GM21528 (cell line): ENCODE measurements around the gene ERCC4.

Experiments used
- ATAC-seq: cut with Tn5 transposase; IDR thresholded peaks from one replicate; pipeline ENCODE4 v1.9.1; 2021; ENCODE audit warnings: mild to moderate bottlenecking, moderate library complexity; ENCODE audit not compliant: unreplicated experiment, low FRiP score

The ERCC4 gene

DNA sequence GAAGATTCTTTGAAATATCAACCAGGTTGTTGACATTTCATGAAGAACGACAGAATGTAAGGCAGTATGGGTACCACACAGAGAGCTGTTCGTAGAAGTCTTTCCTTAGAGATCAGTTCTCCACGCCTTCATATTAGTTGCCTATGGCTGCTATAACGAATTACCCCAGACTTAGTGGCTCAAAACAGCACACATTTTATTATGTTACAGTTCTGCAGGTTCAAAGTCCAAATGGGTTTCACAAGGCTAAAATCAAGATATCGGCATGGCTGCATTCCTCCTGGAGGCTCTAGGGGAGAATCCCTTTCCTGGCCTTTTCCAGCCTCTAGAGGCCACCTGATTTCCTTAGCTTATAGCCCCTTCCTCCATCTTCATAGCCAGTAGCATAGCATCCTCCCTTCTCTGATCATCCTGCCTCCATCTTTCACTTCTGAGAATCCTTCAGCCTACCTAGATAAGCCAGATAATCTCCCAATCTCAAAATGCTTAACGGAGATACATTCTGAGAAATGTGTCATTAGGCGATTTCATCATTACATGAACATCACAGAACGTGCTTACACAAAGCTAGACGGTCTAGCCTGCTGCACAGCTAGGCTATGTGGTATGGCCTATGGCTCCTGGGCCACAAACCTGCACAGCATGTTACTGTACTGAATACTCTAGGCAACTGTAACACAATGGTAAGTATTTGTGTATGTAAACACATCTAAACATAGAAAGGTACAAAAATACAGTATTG lies 26.0 kb downstream of the ERCC4 start:
- ATAC-seq = no peak

DNA sequence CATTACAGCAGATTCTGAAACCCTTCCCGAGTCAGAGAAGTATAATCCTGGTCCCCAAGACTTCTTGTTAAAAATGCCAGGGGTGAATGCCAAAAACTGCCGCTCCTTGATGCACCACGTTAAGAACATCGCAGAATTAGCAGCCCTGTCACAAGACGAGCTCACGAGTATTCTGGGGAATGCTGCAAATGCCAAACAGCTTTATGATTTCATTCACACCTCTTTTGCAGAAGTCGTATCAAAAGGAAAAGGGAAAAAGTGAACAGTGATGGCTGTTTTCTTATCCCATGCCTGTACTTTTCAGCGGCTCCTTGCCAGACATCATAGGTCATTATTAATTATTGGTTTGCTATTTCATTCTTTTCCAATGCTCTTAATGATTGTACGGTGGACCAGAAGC lies 28.1 kb downstream of the ERCC4 start:
- no peak for ATAC-seq

DNA sequence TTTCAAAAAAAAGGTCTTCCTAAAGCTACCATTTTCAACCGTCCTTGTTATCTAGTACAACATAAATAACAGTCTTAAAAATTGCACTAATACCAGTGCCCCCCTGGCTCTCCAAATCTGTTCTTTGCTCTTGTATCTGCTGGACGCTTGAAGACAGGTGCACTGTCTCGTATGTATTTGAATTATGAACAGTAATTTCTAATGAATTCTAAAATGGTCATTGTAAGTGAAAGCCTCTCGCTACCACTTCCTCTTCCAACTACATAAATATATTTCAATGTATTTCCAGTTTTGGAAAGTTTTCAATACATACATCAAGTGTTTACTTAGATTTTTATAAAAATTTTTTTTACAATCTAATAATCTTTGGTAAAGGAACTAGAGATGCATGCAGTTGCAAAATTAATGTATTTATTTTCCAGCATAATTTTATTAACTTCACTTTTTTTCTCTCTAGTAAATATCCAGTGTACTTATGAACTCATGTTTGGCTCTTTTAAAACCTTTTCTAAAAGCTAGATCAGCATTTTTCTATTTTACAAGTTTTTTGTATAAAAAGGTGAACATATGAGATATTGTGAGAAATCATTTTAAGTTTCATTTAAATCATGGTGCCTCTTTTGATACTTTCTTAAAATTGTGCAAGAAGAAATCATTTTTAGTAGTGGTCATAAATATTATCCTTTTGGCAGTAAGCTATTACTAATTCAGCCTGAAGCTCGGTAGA lies 31.0 kb downstream of the ERCC4 start:
- no peak for ATAC-seq

DNA sequence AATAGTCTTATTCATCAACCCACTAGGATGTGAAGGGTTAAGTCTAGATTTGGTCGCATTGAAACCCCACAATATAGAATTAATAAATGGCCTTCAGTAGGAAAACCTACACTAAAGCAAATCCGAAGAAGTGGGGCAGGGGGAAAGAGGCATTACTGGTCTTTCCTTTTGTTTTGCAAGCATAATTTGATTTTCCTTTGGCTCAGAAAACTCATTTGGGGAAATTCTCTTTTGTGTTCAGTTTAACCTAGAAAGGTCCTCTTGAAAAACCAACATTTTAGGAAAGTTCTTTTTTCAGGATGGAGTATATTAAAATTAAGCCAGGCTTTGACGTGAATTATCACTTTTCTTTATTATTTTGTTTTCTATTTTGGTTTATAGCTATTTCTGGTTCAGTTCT lies 31.7 kb downstream of the ERCC4 start:
- no peak for ATAC-seq

DNA sequence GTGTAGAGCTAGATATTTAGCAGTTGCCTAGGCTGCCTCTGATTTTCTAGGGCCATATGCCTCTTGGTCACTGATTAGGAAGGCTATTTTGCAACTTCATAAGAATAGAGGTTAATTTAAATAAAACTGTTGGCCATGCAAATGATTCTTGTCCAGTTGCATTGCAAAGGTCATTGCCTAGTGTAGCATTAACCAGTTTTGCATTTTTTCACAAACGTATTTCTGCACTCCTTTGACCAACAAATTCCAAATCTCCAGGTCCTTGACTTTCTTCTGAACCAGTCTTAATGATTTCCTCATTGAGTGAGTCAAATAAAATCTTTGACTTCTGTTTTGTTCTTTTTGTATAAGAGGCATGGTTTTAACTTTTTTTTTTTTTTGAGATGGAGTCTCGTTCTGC lies 33.5 kb downstream of the ERCC4 start:
- ATAC-seq = no peak

DNA sequence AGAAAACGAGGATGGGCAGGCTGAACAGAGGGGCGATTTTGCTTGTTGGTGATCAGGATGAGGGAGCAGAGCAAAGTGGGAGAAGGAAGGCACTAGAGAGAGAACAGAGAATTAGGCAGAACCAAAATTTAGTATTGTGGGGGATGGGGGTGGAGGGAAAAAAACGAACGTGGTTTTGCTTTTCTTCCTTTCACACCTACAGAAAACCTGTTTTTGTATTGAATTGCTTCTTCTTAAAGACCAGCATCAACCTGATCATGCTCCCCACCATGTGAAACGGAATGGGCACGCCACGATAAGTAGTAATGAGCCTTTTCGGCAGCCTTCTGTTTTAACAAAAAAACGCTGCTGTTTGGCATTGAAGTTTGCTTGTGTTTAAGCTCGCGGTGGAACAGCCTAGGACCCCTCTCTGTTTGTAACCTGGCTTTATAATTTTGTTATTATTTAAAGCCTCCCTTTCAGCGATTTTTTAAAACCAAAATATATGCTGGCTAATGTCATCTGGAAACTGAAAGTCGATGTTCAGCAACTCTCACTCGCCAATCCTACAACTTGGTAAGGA lies 36.8 kb downstream of the ERCC4 start:
- ATAC-seq = no peak

DNA sequence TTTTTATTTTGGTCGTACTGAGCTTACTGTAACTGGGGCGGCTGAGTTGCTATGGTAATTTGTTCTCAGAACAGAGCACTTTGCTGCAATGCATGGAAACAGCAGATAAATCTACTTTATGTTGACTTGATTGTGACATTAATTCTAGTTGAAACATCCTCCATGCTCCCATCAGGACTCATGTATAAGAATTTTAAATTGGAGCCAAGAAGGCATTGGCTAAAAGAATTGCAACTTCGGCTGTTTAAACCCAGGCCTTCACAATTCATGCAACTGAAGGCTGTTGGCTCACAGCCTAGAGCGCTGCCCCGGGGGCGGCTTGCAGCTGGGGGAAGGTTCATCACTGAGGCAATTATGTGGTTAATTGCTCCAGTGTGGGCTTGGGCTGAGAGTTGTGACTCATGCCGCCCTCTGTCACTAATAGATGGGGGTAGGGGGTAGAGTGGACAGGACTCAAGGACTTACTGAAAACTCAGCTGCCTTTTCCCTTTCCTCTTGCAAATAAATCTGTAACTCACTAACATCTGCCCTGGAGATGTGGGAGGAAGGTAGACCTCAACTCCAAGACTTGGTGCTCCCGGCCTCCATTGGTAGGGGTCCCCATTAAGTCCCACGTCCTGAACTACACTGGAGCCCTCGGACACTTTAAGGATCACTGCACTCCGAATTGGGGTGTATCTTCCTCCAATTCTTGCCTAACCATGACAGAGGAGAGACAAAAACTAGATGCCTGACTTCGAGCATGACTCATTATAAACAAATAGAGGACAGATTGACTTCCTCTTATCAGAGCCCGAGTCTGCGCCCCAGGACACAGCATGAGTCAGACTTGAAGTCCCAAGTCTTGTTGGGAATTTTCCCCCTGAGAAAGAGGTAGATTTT lies 37.5 kb downstream of the ERCC4 start:
- peak; percentile 59 for ATAC-seq

DNA sequence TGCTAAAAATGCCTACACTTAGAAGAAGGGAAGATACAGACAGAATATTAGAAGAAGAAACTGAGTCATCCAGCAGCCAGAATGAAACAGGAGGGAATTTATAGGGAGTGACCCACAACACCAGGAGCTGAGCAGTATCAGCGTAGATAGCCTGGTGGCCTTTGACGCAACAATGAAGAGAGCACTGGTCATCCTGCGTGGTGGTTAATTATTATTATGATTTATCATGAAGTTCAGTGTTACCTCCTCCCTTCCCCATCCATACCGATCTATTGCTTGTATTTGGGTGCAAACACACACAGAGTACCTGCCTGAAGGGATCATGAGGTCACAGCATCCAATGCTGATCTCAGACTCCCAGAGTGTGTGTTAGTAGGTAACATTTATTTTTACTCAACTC lies 38.5 kb downstream of the ERCC4 start:
- ATAC-seq = no peak

DNA sequence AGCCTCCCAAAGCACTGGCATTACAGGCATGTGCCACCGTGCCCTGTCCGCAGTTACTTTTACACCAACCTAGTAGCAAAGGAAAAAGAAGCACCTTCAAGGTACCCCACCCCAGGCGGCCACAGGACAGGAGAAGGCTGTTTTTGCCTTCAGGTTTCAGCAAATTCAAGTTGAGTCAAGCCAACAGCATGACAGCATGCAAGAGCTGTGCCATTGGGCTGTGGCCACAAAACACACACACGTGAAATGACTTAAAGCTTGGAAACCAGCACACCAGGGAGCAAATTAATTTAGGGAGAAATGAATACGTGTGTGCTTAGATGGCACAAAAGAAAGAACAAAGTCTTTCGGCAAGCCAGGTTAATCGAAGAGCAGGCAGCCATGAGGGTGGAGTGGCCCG lies 39.7 kb downstream of the ERCC4 start:
- no peak for ATAC-seq

DNA sequence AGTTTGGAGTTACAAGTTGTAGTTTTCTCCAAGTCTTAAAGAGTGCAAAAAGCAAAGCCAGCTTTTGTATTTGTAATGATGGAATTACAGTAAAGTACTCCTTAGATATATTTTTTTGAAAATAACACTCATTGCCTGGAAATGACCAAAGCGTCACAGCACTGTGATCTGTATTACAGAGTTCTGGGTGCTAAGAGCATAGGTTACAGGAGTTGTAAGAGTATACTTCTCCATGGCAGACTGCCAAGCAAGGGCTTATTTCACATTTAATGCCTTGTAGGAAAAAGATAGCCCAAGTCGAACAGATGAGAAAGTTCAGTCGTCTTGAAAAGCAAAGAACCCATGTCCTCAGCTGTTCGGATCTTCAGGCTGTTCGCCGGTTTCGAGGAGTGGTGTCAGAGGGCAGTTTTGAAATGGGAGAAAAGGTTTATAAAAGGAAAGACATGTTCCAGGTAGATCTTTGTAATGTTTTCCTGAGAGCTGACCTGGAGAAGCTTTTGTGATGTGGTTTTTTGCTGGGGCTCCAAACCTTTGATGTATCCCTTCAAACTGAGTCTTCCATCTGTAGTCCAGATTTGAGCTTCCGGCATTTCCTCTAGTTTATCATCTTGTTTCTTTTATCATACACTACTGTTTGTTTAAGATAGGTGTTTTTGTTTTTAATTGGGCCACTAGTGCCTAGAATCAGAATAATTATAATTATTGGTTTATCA lies 41.3 kb downstream of the ERCC4 start:
- no peak for ATAC-seq

DNA sequence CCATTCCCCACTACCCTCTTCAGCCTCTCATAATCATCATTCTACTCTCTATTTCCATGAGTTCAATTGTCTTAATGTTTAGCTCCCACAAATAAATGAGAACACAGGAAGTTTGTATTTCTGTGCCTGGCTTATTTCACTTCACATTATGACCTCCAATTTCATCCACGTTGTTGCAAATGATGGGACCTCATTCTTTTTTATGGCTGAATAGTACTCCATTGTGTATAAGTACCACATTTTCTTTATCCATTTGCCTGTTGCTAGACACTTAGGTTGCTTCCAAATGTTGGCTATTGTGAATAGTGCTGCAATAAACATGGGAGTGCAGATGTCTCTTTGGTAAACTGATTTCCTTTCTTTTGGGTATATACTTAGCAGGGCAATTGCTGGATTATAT lies 42.3 kb downstream of the ERCC4 start:
- no peak for ATAC-seq

DNA sequence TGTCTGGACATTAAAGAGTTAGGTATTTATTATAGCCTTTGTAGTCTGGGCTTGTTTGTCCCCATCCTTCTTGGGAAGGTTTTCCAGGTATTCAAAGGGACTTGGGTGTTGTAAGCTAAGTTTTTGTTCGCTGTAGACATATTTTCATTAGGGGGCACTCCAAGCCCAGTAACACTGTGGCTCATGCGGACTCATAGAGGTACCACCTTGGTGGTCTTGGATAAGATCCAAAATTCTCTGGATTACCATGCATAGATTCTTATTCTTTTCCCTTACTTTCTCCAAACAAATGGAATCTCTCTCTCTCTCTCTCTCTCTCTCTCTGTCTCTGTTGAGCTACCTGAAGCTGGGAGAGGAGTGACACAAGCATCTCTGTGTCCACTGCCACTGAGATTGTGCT lies 48.9 kb downstream of the ERCC4 start:
- ATAC-seq = no peak

DNA sequence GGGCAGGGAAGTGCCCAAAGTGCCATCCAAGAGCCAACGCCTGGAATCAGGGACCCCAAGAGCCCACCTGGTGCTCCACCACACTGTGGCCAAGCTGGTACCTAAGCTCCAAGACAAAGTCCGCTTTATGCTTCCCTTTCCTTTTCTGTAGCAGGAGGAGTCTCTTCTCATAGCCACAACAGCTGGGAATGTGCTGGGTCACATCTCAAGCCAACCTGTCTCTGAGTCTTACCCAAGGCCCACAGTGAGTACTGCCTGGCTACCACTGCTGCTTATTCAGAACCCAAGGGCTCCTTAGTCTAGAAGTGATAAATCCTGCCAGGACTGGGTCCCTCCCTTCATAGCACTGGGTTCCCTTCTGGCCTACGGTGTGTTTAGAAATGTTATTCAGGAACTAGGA lies 49.8 kb downstream of the ERCC4 start:
- no peak for ATAC-seq

DNA sequence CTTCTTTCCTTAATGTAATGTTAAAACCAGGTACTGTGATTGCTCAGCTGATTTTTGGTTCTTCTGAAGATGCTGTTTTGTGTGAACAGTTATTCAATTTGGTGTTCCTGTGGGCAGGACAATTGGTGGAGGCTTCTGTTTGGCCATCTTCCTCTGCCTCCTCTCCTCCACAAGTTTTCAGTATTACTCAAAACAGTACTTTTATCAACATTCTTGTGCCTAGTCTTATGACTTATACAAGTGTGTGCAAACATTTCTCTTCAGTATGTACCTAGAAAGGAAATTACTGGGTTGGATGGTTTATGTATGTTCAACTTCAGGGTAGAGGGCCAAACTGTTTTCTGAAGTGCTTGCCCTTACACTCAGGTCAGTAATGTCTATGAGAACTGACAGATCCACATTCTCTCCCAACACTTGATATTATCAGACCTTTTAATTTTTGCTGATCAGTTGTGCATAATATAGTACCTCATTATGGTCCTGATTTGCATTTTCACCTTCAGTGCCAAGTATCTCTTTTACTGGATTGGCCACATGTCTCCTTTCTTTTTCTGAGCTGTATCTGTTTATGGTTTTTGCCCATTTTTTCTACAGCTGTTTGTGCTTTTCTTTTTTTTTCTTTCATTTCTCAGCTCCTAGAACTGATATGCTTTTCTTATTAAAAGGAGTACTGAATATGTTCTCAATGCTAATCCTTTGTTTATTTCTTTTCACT lies 50.9 kb downstream of the ERCC4 start:
- ATAC-seq = no peak

DNA sequence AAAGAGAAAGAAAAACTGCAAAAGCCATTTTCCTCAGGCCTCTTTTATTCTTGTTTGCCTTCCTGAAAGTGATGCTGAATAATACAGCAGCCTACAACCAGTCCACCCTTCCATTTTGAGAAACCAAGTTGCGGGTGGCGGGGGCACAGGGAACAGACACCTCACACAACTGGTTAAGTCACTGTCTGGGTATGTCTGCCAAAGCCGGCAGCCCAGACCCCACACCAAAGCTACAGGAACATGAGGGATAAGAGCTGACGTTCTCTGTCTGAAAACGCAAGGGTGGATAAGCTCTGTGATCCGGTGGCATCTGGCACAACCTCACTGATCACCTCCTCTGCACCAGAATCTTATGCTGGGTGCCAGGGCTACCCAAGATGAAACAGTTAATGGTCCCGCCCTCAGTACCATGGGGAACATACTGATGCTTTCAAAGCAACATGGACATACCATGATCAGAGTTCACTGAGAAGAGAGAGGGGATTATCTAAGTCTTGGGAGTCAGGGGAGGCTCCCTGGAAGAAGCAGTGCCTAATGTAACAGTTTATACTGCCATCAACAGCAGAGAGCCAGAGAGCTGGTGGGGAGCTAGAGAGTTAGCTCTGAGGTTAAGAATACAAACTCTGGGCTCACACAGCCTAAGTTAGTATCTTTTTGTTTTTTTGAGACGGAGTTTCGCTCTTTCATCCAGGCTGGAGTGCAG lies 53.5 kb downstream of the ERCC4 start:
- ATAC-seq = no peak

DNA sequence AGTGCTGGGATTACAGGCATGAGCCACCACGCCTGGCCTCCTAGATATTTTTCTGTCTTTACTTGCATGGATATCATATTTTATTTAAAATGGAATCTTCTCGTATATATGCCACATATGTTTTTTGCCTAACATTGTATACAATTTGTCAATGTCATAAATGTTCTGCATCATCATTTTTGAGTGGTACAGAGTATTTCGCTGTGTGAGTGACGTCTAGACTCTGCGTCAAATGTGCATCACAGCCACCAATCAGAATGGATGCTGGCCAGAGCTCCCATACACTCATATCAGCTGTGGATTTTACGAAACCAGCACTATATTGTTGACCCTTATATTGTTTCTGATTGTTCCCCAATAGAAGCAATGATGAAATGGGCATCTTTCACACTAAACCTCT lies 57.2 kb downstream of the ERCC4 start:
- ATAC-seq = no peak

DNA sequence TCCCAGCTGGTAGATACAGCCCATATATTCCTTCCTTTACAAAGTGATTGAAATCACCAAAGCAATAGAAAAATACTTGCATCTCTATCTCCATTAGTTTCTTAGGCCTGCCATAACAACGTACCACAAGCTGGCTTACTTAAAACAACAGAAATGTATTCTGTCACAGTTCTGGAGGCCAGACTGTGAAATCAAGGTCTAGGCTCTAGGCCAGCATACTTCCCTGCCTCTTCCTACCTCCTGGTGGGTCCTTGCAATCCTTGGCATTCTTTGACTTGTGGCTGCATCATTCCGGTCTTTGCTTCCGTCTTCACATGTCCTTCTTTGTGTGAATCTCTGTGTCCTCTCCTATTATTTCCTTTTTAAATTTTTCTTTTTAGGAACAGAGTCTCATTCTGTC lies 62.5 kb downstream of the ERCC4 start:
- ATAC-seq = no peak

DNA sequence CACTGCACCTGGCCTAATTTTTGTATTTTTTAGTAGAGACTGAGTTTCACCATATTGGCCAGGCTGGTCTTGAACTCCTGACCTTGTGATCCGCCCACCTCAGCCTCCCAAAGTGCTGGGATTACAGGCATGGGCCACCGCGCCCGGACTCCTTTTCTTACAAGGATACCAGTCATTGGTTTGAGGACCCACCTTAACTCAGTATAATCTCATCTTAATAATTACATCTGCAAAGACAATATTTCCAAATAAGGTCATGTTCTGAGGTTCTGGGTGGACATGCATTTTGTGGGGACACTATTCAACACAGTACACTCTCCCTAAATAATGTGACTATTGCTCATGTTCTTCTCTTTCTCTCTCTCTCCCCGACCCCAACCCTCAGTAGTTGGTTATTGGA lies 63.7 kb downstream of the ERCC4 start:
- no peak for ATAC-seq

DNA sequence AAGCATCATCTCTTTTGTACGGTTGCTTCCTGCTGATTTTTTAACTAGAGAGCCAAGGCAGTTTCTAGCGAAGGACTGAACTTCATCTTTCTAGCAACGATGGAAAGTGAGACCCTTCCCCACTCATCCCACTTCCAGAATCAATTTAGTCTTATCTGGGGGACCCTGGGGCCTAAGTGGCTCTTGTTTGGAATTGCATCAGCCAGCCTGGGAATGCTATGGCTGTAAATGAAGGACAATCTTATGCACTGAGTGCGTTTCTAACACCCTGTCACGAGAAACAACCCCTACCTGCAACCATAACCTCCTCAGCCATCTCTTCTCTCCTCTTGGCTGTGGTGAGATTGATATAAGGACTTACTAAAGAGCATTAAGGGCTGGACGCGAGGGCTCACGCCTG lies 64.8 kb downstream of the ERCC4 start:
- no peak for ATAC-seq
